GM12878 (cell line): ENCODE measurements around the gene ALDH1A2. TPM values are rescaled to one million over a fixed set of nuclear protein-coding genes. Genes with fewer than 3 reads are reported as not detected.

ENCODE experiments used
- ATAC-seq: fragments of 200-7000 bp; cut with Tn5 transposase; 3 replicates; pipeline ENCODE4 v1.9.1; 2020; ENCODE audit warnings: mild to moderate bottlenecking, moderate library complexity
- BruUV-seq: library from RNA; stranded (reverse); fragments of 400-500 nt; replicated peaks from 2 replicates; lab custom pipeline; 2021; lab: Mats Ljungman, UMichigan
- CTCF ChIA-PET: fragments of 300-600 bp; sonication (Branson Sonifier 250); formaldehyde crosslinking; extraction: SDS; loops from one replicate; lab custom pipeline; 2021; ENCODE audit warnings: inconsistent platforms; lab: Yijun Ruan, JAX
- POLR2A ChIA-PET: fragments of 350-600 bp; formaldehyde crosslinking; extraction: SDS; loops from one replicate; lab custom pipeline; 2021; ENCODE audit warnings: inconsistent platforms; lab: Charles Lee
- RAD21 ChIA-PET: fragments of 300-600 bp; sonication (Branson Sonifier 250); formaldehyde crosslinking; loops from one replicate; lab custom pipeline; 2023; ENCODE audit warnings: antibody characterized with exemption; ENCODE audit not compliant: unreplicated experiment; lab: Charles Lee
- SMC1A ChIA-PET: fragments of 300-600 bp; sonication (Branson Sonifier 250); formaldehyde crosslinking; loops from one replicate; lab custom pipeline; 2023; ENCODE audit not compliant: unreplicated experiment, uncharacterized antibody; lab: Charles Lee
- DNase-seq: peaks from one replicate; pipeline ENCODE4 v3.0.0-alpha.2; 2011; ENCODE audit warnings: low read depth, low spot score
- FAIRE-seq: peaks from 3 replicates; lab custom pipeline; 2011; peaks lifted over from hg19 to GRCh38; lab: Jason Lieb, UNC
- H2AFZ ChIP-seq: 2 replicates; pipeline ENCODE4 v1.6.0; 2011; ENCODE audit warnings: low read depth, low read length, control low read depth; ENCODE audit not compliant: control insufficient read depth
- H3K27ac ChIP-seq: 2 replicates; pipeline ENCODE4 v1.5.1; 2011; ENCODE audit warnings: control low read depth; ENCODE audit not compliant: control insufficient read depth, insufficient read depth
- H3K27me3 ChIP-seq, 2 experiments: replicated peaks in 1 of 2; 2 replicates each; pipeline versions ENCODE4 v1.6.0 to v1.6.1; 2011; ENCODE audit warnings: low read length in 1 of 2; ENCODE audit not compliant: control insufficient read depth in 2 of 2, insufficient read depth in 2 of 2
- H3K36me3 ChIP-seq, 2 experiments: 2 replicates each; pipeline ENCODE4 v1.5.1; 2011; ENCODE audit warnings: low read length in 1 of 2; ENCODE audit not compliant: control insufficient read depth in 2 of 2, insufficient read depth in 2 of 2
- H3K4me1 ChIP-seq: 2 replicates; pipeline ENCODE4 v1.6.1; 2011; ENCODE audit warnings: mild to moderate bottlenecking, low read length, moderate library complexity, mixed read lengths; ENCODE audit not compliant: control insufficient read depth, insufficient read depth
- H3K4me2 ChIP-seq: 2 replicates; pipeline ENCODE4 v1.6.0; 2011; ENCODE audit warnings: control low read depth; ENCODE audit not compliant: control insufficient read depth, insufficient read depth
- H3K4me3 ChIP-seq: fragments of 200-600 bp; sonication (generic); 2 replicates; pipeline ENCODE4 v1.5.1; 2016
- H3K79me2 ChIP-seq: 2 replicates; pipeline ENCODE4 v1.6.0; 2011; ENCODE audit warnings: low read length; ENCODE audit not compliant: control insufficient read depth, insufficient read depth
- H3K9ac ChIP-seq: 2 replicates; pipeline ENCODE4 v1.8.0; 2011; ENCODE audit warnings: low read length, control low read depth, mixed read lengths; ENCODE audit not compliant: control insufficient read depth, insufficient read depth
- H3K9me3 ChIP-seq: replicated peaks from 3 replicates; pipeline ENCODE4 v1.5.1; 2011; ENCODE audit warnings: mild to moderate bottlenecking, low read length; ENCODE audit not compliant: control insufficient read depth, insufficient read depth
- H4K20me1 ChIP-seq: 2 replicates; pipeline ENCODE4 v1.6.0; 2011; ENCODE audit not compliant: control insufficient read depth, insufficient read depth
- CEBPB ChIP-seq, 2 experiments: fragments of 150-350 bp in 1 of 2; IDR thresholded peaks; 2 replicates each; pipeline ENCODE4 v1.6.1; 2012 to 2014; ENCODE audit warnings: low read depth in 2 of 2, low read length in 2 of 2, borderline replicate concordance in 1 of 2, inconsistent platforms in 1 of 2
- CEBPZ ChIP-seq: fragments of 150-350 bp; IDR thresholded peaks from 2 replicates; pipeline ENCODE4 v1.6.1; 2016; ENCODE audit warnings: low read depth, low read length
- CHD2 ChIP-seq: IDR thresholded peaks from 2 replicates; pipeline ENCODE4 v1.6.1; 2011; ENCODE audit warnings: low read depth, low read length, improper control_type of control experiment, borderline replicate concordance
- CHD4 ChIP-seq: fragments of 200-600 bp; sonication (generic); IDR thresholded peaks from 2 replicates; pipeline ENCODE4 v1.6.1; 2016; ENCODE audit warnings: mild to moderate bottlenecking
- CREB1 ChIP-seq: IDR thresholded peaks from 2 replicates; pipeline ENCODE4 v1.6.1; 2012; ENCODE audit warnings: low read depth, mild to moderate bottlenecking, inconsistent platforms
- ETV6 ChIP-seq, 2 experiments: fragments of 450-650 bp in 1 of 2; IDR thresholded peaks in 1 of 2; conservative IDR thresholded peaks in 1 of 2; 2 replicates each; pipeline ENCODE4 v1.6.1; 2014; ENCODE audit warnings: antibody characterized with exemption in 1 of 2, borderline replicate concordance in 1 of 2, low read depth in 1 of 2, mild to moderate bottlenecking in 1 of 2, moderate library complexity in 1 of 2
- HDAC2 ChIP-seq: fragments of 200-600 bp; sonication (generic); IDR thresholded peaks from 2 replicates; pipeline ENCODE4 v1.6.1; 2017
- IKZF2 ChIP-seq, 2 experiments: fragments of 450-650 bp; IDR thresholded peaks; 2 replicates each; pipeline ENCODE4 v1.6.1; 2017; ENCODE audit warnings: mild to moderate bottlenecking in 2 of 2, moderate library complexity in 2 of 2
- MYB ChIP-seq: fragments of 150-350 bp; IDR thresholded peaks from 2 replicates; pipeline ENCODE4 v1.6.1; 2014; ENCODE audit warnings: mild to moderate bottlenecking, low read depth, low read length, borderline replicate concordance
- POU2F2 ChIP-seq: IDR thresholded peaks from 3 replicates; pipeline ENCODE4 v1.6.1; 2011; ENCODE audit warnings: low read depth, mild to moderate bottlenecking, low read length, borderline replicate concordance
- SIN3A ChIP-seq: IDR thresholded peaks from 2 replicates; pipeline ENCODE4 v1.6.1; 2012; ENCODE audit warnings: low read depth, low read length, improper control_type of control experiment
- TAF1 ChIP-seq: IDR thresholded peaks from 2 replicates; pipeline ENCODE4 v1.6.1; 2011; ENCODE audit warnings: mild to moderate bottlenecking, low read depth, low read length, borderline replicate concordance
- TCF12 ChIP-seq: IDR thresholded peaks from 2 replicates; pipeline ENCODE4 v1.6.1; 2011; ENCODE audit warnings: low read depth, mild to moderate bottlenecking, low read length
- USF1 ChIP-seq: IDR thresholded peaks from 2 replicates; pipeline ENCODE4 v1.6.1; 2011; ENCODE audit warnings: borderline replicate concordance, low read depth, mild to moderate bottlenecking, moderate library complexity, mixed read lengths, low read length; ENCODE audit not compliant: insufficient read depth; ENCODE audit errors: extremely low read length
- ZBTB33 ChIP-seq: fragments of 450-650 bp; IDR thresholded peaks from 2 replicates; pipeline ENCODE4 v1.6.1; 2017; ENCODE audit warnings: mild to moderate bottlenecking
- ZBTB4 ChIP-seq: fragments of 450-650 bp; formaldehyde crosslinking; IDR thresholded peaks from 2 replicates; pipeline ENCODE4 v1.4.0; 2022; ENCODE audit warnings: mild to moderate bottlenecking, moderate library complexity
- WGBS: methylation state at CpG from one replicate; pipeline ENCODE4 v1.1.6; 2016; ENCODE audit warnings: low lambda C conversion rate; ENCODE audit not compliant: insufficient replicate concordance, insufficient coverage; ENCODE audit errors: missing lambda C conversion rate; 5-methylcytosine and 5-hydroxymethylcytosine counted together
- in situ Hi-C: fragments of 300-500 bp; cut with MboI; formaldehyde crosslinking; loops from 9 replicates; pipeline ENCODE4 v1.14.3; 2018; ENCODE audit warnings: mixed read lengths
- intact Hi-C: fragments of 100-400 bp; cut with micrococcal nuclease; formaldehyde crosslinking; loops from one replicate; pipeline ENCODE4 v1.14.2; 2022; ENCODE audit not compliant: unreplicated experiment
- polyA plus RNA-seq, 11 experiments: library from polyadenylated mRNA; depleted of rRNA in 4 of 11; unstranded in 6 of 11; stranded (reverse) in 5 of 11; fragments of >200 nt; fragmentation: Nextera tagmentation in 4 of 11; fragmentation: Illumina TruSeq in 1 of 11; extraction: Ambion mirVana in 4 of 11; extraction: Trizol in 1 of 11; gene quantifications; 1 replicate in 1 of 11; 2 replicates in 10 of 11; pipeline versions ENCODE4 v1.2.1 to v1.2.3, GENCODE V29; 2011 to 2016; ENCODE audit warnings: inconsistent platforms in 2 of 11, missing spikeins in 2 of 11, low read depth in 1 of 11
- total RNA-seq, 4 experiments: library from RNA; depleted of rRNA in 3 of 4; stranded (reverse); fragments of >200 nt in 3 of 4; fragmentation: Illumina TruSeq in 1 of 4; extraction: Trizol in 1 of 4; gene quantifications; 2 replicates each; pipeline versions ENCODE4 v1.2.1 to v1.2.3, GENCODE V29; 2013 to 2021

Gene ALDH1A2
- total and polyA plus RNA-seq, 10 of the 15 experiments (the other 5 are each of a cell fraction or from before 2014, with no cell fraction given): 0.06 to 0.92 (median 0.18) TPM; not detected in 5

GRCh38 chr15:58111718-58112104 lies 46.2 kb upstream of the ALDH1A2 start:
- H3K4me3 ChIP-seq: no peak overlapping the region
- no peaks in the 10 kb centered on the region; a peak in 1 of 4 replicates for H3K27me3 ChIP-seq
- no peak overlapping the region for H3K9ac ChIP-seq
- no peak for FAIRE-seq
- TF ChIP-seq HDAC2 (no peak), ZBTB4 (no peak), POU2F2 (no peak), TCF12 (no peak), CHD4 (no peak), ZBTB33 (no peak), CEBPZ (no peak), ETV6 (conservative IDR thresholded peaks at IDR 0.05 in 1 of 2, IDR thresholded peaks at IDR 0.05 in 1 of 2; ENCODE audit: borderline replicate concordance in 1 of 2, low read depth in 1 of 2) (no peak), USF1 (no peak), CEBPB (IDR thresholded peaks at IDR 0.05; ENCODE audit: borderline replicate concordance in 1 of 2, low read depth in 2 of 2, low read length in 2 of 2) (no peak), TAF1 (no peak), CREB1 (no peak), MYB (no peak), IKZF2 (IDR thresholded peaks at IDR 0.05) (no peak), SIN3A (no peak), CHD2 (no peak)
- TF ChIP-seq, all 136 proteins: peak for 0
- Histone ChIP-seq H3K27ac (no peak overlapping the region), H3K36me3 (no peaks in the 10 kb centered on the region), H3K9me3 (no peaks in the 10 kb centered on the region), H3K4me2 (no peak overlapping the region), H2AFZ (no peak overlapping the region), H4K20me1 (no peaks in the 10 kb centered on the region), H3K79me2 (no peaks in the 10 kb centered on the region), H3K4me1 (no peaks in the 10 kb centered on the region)
- DNase-seq: no peak
- BruUV-seq: no TSS peak
- ChIA-PET RAD21 (no interaction called here), CTCF (no interaction called here), SMC1A (no interaction called here), POLR2A (no interaction called here)
- WGBS: 62% methylated on average over 5 of the region's 5 CpGs
- intact Hi-C loops: no loop called here
- in situ Hi-C loops: no loop called here
- no peak for ATAC-seq
